ENCODE measurements around the gene MSRB3. TPM values are rescaled to one million over a fixed set of nuclear protein-coding genes. Genes with fewer than 3 reads are reported as not detected.

The MSRB3 gene
- total RNA-seq = 10 to 100 TPM in 2 of 4 donors, 1 to 10 TPM in 2; 2.8 to 14.9 (median 9.3) TPM

DNA sequence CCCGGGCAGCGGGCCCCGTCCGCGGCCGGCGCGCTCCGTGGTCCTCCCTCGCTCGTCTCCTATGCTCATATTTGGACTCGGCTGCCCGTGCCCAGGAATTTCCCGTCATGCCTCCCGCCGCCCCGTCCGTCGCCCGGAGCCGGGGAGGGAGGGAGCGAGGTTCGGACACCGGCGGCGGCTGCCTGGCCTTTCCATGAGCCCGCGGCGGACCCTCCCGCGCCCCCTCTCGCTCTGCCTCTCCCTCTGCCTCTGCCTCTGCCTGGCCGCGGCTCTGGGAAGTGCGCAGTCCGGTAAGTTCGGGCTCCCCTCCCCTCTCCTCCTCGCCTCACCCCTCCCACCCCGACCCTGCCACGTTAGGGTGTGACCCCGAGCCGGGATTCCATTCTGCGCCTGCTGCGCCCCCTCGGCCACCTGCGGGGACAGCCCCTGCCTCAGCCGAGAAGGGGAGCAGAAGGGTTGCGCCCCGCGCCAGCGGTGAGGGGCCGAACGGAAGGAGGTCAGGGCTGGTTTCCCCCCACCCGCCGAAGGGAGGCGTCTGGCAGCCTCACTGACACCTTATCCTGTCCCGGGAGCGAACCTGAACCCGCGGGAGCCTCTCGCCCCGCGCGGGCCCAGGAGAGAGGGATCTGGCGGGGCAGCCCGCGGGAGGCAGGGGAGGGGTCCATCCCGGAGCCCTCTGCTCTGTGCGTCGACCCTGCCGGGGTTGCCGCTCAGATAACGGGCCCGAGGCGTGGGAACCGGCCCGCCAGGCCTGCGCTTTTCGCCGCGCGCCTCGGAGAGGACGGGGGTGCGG, at the start of gene MSRB3:
MSRB3 (plus strand) TSS at position 108 of the 793 bp plus-strand sequence. CDS start 29,897 bp downstream, outside the sequence.
- Histone ChIP-seq H3K4me3 (peak within 1 kb of the TSS; percentile 51 to 72 (median 62)), H3K9me3 (no peaks in the 10 kb centered on the region), H3K4me1 (peaks cover 0 to 6% (median 2%) of the 10 kb centered on the region in 4 donors), H3K27me3 (peaks cover 0 to 6% of the 10 kb centered on the region in 2 donors), H3K27ac (peak within 1 kb of the TSS; percentile 66 to 86 (median 74)), H3K36me3 (no peaks in the 10 kb centered on the region)
- TF ChIP-seq POLR2A (IDR thresholded peaks at IDR 0.05) = no peak
- TF ChIP-seq, protein P1, sequence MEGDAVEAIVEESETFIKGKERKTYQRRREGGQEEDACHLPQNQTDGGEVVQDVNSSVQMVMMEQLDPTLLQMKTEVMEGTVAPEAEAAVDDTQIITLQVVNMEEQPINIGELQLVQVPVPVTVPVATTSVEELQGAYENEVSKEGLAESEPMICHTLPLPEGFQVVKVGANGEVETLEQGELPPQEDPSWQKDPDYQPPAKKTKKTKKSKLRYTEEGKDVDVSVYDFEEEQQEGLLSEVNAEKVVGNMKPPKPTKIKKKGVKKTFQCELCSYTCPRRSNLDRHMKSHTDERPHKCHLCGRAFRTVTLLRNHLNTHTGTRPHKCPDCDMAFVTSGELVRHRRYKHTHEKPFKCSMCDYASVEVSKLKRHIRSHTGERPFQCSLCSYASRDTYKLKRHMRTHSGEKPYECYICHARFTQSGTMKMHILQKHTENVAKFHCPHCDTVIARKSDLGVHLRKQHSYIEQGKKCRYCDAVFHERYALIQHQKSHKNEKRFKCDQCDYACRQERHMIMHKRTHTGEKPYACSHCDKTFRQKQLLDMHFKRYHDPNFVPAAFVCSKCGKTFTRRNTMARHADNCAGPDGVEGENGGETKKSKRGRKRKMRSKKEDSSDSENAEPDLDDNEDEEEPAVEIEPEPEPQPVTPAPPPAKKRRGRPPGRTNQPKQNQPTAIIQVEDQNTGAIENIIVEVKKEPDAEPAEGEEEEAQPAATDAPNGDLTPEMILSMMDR (IDR thresholded peaks at IDR 0.05) = no peak
- peak in 2 of 3 donors; percentile 59 to 61 for DNase-seq

DNA sequence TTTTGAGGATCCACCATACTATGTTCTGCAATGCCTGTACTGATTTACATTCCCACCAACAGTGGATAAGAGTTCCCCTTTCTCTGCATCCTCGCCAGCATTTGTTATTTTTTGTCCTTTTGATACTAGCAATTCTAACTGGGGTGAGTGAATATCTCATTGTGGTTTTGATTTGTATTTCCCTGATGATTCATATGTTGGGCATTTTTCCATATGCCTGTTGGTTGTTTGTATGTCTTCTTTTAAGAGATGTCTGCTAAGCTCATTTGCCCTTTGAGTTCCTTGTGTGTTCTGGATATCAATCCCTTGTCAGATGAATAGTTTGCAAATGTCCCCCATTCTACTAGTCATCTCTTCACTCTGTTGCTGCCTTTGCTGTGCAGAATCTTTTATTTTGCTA, 49.0 kb upstream of the MSRB3 start:
- no peaks in the 10 kb centered on the region for H3K27me3 ChIP-seq
- no peaks in the 10 kb centered on the region for H3K4me1 ChIP-seq
- no peak for DNase-seq
- TF ChIP-seq POLR2A (IDR thresholded peaks at IDR 0.05) = no peak
- TF ChIP-seq, protein P1 (IDR thresholded peaks at IDR 0.05) = no peak
- H3K27ac ChIP-seq = no peak overlapping the region
- H3K4me3 ChIP-seq = no peak overlapping the region
- peaks cover 0 to 14% (median 0%) of the 10 kb centered on the region in 3 donors for H3K36me3 ChIP-seq
- peaks cover 0 to 7% (median 0%) of the 10 kb centered on the region in 4 donors for H3K9me3 ChIP-seq

DNA sequence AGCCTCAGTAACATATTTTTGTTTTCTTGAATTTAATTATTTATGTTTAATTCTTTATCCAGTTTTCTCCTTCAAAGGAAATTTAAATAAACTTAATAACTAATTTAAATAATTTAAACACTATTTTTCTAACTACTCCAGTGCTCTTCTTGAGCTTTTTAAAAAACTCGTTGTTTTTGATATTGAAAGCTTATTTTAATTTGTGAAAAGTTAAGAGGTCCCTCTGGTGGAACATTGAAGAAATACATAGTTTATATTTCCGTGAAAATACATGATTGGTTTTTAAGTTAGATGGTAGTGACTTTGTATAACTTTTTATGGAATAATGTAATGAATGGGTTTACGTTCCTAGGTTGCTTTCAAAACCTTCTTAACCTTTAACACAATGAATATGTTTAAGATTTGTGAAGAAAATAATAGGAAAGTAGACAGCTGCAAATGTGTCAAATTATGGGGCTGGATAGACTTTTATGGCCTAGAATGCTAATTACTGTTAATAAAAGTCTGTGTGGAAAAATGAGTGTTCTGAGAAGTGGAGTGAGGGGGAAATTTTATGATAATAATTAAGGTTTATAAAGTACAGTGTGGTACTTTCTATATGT, 45.9 kb upstream of the MSRB3 start:
- no peak for TF ChIP-seq POLR2A (IDR thresholded peaks at IDR 0.05)
- TF ChIP-seq, protein P1 (IDR thresholded peaks at IDR 0.05) = peak in 5 of 6 experiments; percentile 49 to 56 (median 52)
- no peak overlapping the region for H3K27ac ChIP-seq
- DNase-seq = no peak
- H3K27me3 ChIP-seq = no peaks in the 10 kb centered on the region
- no peaks in the 10 kb centered on the region for H3K4me1 ChIP-seq
- peaks cover 0 to 7% (median 0%) of the 10 kb centered on the region in 4 donors for H3K9me3 ChIP-seq
- no peak overlapping the region for H3K4me3 ChIP-seq
- peaks cover 0 to 14% (median 0%) of the 10 kb centered on the region in 3 donors for H3K36me3 ChIP-seq

DNA sequence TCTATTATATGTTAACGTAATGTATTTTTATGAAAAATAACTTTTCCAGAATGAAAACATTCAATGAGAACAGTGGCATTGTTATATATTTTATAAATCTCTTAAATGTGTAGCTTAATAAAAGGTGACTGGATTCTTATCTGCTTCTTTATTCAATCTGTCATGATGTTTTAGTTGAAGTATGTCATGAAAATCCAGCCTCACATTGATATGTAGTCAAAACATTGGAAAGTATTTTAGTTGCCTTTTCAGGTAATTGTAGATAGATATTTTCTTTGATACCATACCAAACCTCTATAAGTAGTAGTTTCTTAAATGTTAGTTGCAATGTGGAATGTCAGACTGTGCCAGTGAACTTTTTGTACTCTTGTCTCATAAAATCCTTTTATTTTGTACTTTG, 41.3 kb upstream of the MSRB3 start:
- DNase-seq = no peak
- H3K4me3 ChIP-seq = no peak overlapping the region
- TF ChIP-seq POLR2A (IDR thresholded peaks at IDR 0.05) = no peak
- TF ChIP-seq, protein P1 (IDR thresholded peaks at IDR 0.05) = no peak
- H3K9me3 ChIP-seq = no peaks in the 10 kb centered on the region
- H3K4me1 ChIP-seq = no peaks in the 10 kb centered on the region
- peaks cover 0 to 21% (median 0%) of the 10 kb centered on the region in 3 donors for H3K36me3 ChIP-seq
- no peaks in the 10 kb centered on the region for H3K27me3 ChIP-seq
- H3K27ac ChIP-seq = no peak overlapping the region

DNA sequence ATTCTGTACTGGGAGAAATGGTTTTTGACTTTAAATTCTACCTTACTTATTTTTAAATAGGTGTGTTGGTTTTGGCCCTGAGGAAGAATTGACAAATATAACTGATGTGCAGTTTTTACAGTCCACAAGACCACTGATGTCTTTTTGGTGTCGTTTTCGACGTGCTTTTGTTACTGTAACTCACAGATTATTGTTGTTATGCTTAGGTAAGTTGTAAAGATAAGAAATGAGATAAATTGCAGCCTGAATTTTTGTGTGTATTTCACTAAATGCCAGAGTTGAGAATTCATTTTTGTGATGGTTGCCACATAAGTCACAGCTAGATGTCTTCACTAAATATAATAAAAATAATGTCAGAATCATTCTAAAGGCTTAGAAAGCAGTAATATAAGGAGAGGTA, 39.9 kb upstream of the MSRB3 start:
- H3K4me3 ChIP-seq = no peak overlapping the region
- no peak for DNase-seq
- no peak overlapping the region for H3K27ac ChIP-seq
- no peaks in the 10 kb centered on the region for H3K4me1 ChIP-seq
- TF ChIP-seq, protein P1 (IDR thresholded peaks at IDR 0.05) = no peak
- TF ChIP-seq POLR2A (IDR thresholded peaks at IDR 0.05) = no peak
- H3K36me3 ChIP-seq = peaks cover 0 to 33% (median 0%) of the 10 kb centered on the region in 3 donors
- no peaks in the 10 kb centered on the region for H3K9me3 ChIP-seq
- no peaks in the 10 kb centered on the region for H3K27me3 ChIP-seq

All from Peyer's patch (tissue), 4 donors.